HG02840 (cell line): ENCODE measurements around the gene BCAT1.

Experiments
- ATAC-seq: cut with Tn5 transposase; IDR thresholded peaks from one replicate; pipeline ENCODE4 v1.9.1; 2021; ENCODE audit warnings: mild to moderate bottlenecking, moderate library complexity, moderate number of reproducible peaks; ENCODE audit not compliant: unreplicated experiment, low FRiP score

BCAT1 gene

GRCh38 chr12:24776861-24777260 lies 172.0 kb downstream of the BCAT1 start:
- ATAC-seq = no peak

GRCh38 chr12:24775073-24775472 lies 173.8 kb downstream of the BCAT1 start:
- ATAC-seq = no peak

GRCh38 chr12:24773996-24774395 lies 174.9 kb downstream of the BCAT1 start:
- no peak for ATAC-seq

GRCh38 chr12:24772813-24773212 lies 176.1 kb downstream of the BCAT1 start:
- ATAC-seq = no peak

GRCh38 chr12:24770821-24771220 lies 178.1 kb downstream of the BCAT1 start:
- ATAC-seq = no peak

GRCh38 chr12:24770334-24770733 lies 178.6 kb downstream of the BCAT1 start:
- ATAC-seq = no peak

GRCh38 chr12:24769682-24770081 lies 179.2 kb downstream of the BCAT1 start:
- no peak for ATAC-seq

- ATAC-seq = no peak
Measured at GRCh38 chr12:24768415-24768814, 180.5 kb downstream of the BCAT1 start.

- ATAC-seq = no peak
Measured at GRCh38 chr12:24767016-24767415, 181.9 kb downstream of the BCAT1 start.

GRCh38 chr12:24764712-24765111 lies 184.2 kb downstream of the BCAT1 start:
- ATAC-seq = no peak

- ATAC-seq = no peak
Measured at GRCh38 chr12:24760606-24761378, 188.1 kb downstream of the BCAT1 start.

GRCh38 chr12:24760162-24760561 lies 188.7 kb downstream of the BCAT1 start:
- no peak for ATAC-seq
